ENCODE data around the gene RADIL. TPM values are rescaled to one million over a fixed set of nuclear protein-coding genes. Genes with fewer than 3 reads are reported as not detected.

RADIL gene
- total and polyA plus RNA-seq, 8 donors = 1.2 to 21.6 (median 3.0) TPM; not detected in 1

- intact Hi-C loops (cut with DNase I; ENCODE audit: low total_unique reads) = no loop called here
- no peaks in the 10 kb centered on the region for H3K4me1 ChIP-seq
- DNase-seq = no peak
- TF ChIP-seq POLR2A (IDR thresholded peaks at IDR 0.05) (no peak), CTCF (IDR thresholded peaks at IDR 0.05) (no peak)
- H3K36me3 ChIP-seq = peaks cover 0 to 17% (median 3%) of the 10 kb centered on the region in 4 donors
- no peak overlapping the region for H3K4me3 ChIP-seq
- no peaks in the 10 kb centered on the region for H3K9me3 ChIP-seq
- H3K27ac ChIP-seq = no peak overlapping the region
- H3K27me3 ChIP-seq = peaks cover 0 to 54% (median 5%) of the 10 kb centered on the region in 3 donors
- WGBS, 5 donors = 59 to 66% (median 61%) methylated on average over 14 of the region's 14 CpGs
Observed at GRCh38 chr7:4814433-4814832, 69.1 kb downstream of the RADIL start.

GRCh38 chr7:4809666-4810065 is 73.8 kb downstream of the RADIL start:
- WGBS, 5 donors = 77 to 93% (median 89%) methylated on average over 14 of the region's 14 CpGs
- DNase-seq = no peak
- intact Hi-C loops (cut with DNase I; ENCODE audit: low total_unique reads) = loop anchor here (10.0 kb wide), 1 partner anchor 275 kb away; no protein-coding TSS in a partner anchor
- no peaks in the 10 kb centered on the region for H3K4me1 ChIP-seq
- TF ChIP-seq POLR2AphosphoS5 (IDR thresholded peaks at IDR 0.05) = no peak
- TF ChIP-seq POLR2A (IDR thresholded peaks at IDR 0.05) = no peak
- no peak for TF ChIP-seq CTCF (IDR thresholded peaks at IDR 0.05)
- no peak for TF ChIP-seq EP300 (IDR thresholded peaks at IDR 0.05)
- no peaks in the 10 kb centered on the region for H3K9me3 ChIP-seq
- H3K27ac ChIP-seq = no peak overlapping the region
- H3K36me3 ChIP-seq = peaks cover 0 to 11% (median under 1%) of the 10 kb centered on the region in 4 donors
- peaks cover 0 to 54% (median 0%) of the 10 kb centered on the region in 3 donors for H3K27me3 ChIP-seq
- no peak overlapping the region for H3K4me3 ChIP-seq

GRCh38 chr7:4809091-4809591 is 74.4 kb downstream of the RADIL start:
- intact Hi-C loops (cut with DNase I; ENCODE audit: low total_unique reads) = loop anchor here (10.0 kb wide), 1 partner anchor 276 kb away; no protein-coding TSS in a partner anchor
- Histone ChIP-seq H3K27ac (no peak overlapping the region), H3K4me3 (peak overlapping the region in 1 of 4 donors; percentile 32), H3K4me1 (no peaks in the 10 kb centered on the region), H3K27me3 (peaks cover 0 to 54% (median 0%) of the 10 kb centered on the region in 3 donors), H3K36me3 (peaks cover 0 to 8% (median 0%) of the 10 kb centered on the region in 4 donors), H3K9me3 (no peaks in the 10 kb centered on the region)
- DNase-seq = no peak
- TF ChIP-seq POLR2AphosphoS5 (IDR thresholded peaks at IDR 0.05) = no peak
- TF ChIP-seq EP300 (IDR thresholded peaks at IDR 0.05) = no peak
- TF ChIP-seq POLR2A (IDR thresholded peaks at IDR 0.05) = no peak
- no peak for TF ChIP-seq CTCF (IDR thresholded peaks at IDR 0.05)
- 72 to 90% (median 76%) methylated on average over 21 to 38 of the region's 38 CpGs for WGBS, 5 donors

- TF ChIP-seq POLR2A (IDR thresholded peaks at IDR 0.05) = no peak
- no peak for TF ChIP-seq EP300 (IDR thresholded peaks at IDR 0.05)
- TF ChIP-seq POLR2AphosphoS5 (IDR thresholded peaks at IDR 0.05) = no peak
- TF ChIP-seq CTCF (IDR thresholded peaks at IDR 0.05) = no peak
- 74 to 89% (median 86%) methylated on average over 33 to 37 of the region's 37 CpGs for WGBS, 5 donors
- Histone ChIP-seq H3K27me3 (peaks cover 0 to 56% (median 0%) of the 10 kb centered on the region in 3 donors), H3K9me3 (no peaks in the 10 kb centered on the region), H3K4me3 (peak overlapping the region in 1 of 4 donors; percentile 32), H3K27ac (peak overlapping the region in 1 of 5 donors; percentile 20), H3K36me3 (peaks cover 0 to 8% (median 0%) of the 10 kb centered on the region in 4 donors), H3K4me1 (no peaks in the 10 kb centered on the region)
- no peak for DNase-seq
- intact Hi-C loops (cut with DNase I; ENCODE audit: low total_unique reads) = loop anchor here (10.0 kb wide), 1 partner anchor 276 kb away; no protein-coding TSS in a partner anchor
Observed at GRCh38 chr7:4808565-4808964, 75.0 kb downstream of the RADIL start.

Data from stomach (tissue), 9 donors.